ENCODE data around the gene TMEM168.

TMEM168 gene

GRCh38 chr7:112714917-112715316 lies 75.3 kb downstream of the TMEM168 start:
- no peak for DNase-seq
